ENCODE data around the gene ADAMTS3. TPM values are rescaled to one million over a fixed set of nuclear protein-coding genes. Genes with fewer than 3 reads are reported as not detected.

The ADAMTS3 gene
- total RNA-seq, 1 donor from 2014 or later: 11.0 TPM

DNA sequence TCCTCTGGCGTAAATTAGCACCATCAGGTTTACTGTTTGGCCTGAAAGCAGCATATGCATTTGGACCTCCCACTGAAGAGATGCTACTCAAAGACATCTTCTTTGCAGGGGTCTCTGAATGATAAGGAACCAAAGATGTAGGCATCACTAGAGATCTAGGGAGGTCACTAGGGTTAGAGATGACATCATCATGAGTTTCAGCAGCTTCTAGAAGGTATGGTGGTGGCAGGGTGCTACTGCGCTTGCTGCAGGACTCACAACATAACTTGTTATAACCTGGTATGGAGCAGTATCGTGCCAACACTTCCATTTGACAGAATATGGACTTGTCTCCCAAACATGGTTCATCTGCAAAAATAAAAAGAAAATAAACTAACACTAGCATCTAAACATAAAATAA lies 285.7 kb downstream of the ADAMTS3 start:
- no peak for DNase-seq (ENCODE audit: low spot score in 2 of 2, unreplicated experiment in 2 of 2)
- Mint-ChIP-seq H3K27me3 (ENCODE audit: low read depth) (no peaks in the 10 kb centered on the region), H3K4me1 (peaks cover 5% of the 10 kb centered on the region), H3K36me3 (no peaks in the 10 kb centered on the region), H3K9me3 (no peaks in the 10 kb centered on the region), H3K27ac (no peak overlapping the region), H3K4me3 (no peak overlapping the region)
- TF ChIP-seq, protein P1, sequence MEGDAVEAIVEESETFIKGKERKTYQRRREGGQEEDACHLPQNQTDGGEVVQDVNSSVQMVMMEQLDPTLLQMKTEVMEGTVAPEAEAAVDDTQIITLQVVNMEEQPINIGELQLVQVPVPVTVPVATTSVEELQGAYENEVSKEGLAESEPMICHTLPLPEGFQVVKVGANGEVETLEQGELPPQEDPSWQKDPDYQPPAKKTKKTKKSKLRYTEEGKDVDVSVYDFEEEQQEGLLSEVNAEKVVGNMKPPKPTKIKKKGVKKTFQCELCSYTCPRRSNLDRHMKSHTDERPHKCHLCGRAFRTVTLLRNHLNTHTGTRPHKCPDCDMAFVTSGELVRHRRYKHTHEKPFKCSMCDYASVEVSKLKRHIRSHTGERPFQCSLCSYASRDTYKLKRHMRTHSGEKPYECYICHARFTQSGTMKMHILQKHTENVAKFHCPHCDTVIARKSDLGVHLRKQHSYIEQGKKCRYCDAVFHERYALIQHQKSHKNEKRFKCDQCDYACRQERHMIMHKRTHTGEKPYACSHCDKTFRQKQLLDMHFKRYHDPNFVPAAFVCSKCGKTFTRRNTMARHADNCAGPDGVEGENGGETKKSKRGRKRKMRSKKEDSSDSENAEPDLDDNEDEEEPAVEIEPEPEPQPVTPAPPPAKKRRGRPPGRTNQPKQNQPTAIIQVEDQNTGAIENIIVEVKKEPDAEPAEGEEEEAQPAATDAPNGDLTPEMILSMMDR (IDR thresholded peaks at IDR 0.05; ENCODE audit: unreplicated experiment): no peak

DNA sequence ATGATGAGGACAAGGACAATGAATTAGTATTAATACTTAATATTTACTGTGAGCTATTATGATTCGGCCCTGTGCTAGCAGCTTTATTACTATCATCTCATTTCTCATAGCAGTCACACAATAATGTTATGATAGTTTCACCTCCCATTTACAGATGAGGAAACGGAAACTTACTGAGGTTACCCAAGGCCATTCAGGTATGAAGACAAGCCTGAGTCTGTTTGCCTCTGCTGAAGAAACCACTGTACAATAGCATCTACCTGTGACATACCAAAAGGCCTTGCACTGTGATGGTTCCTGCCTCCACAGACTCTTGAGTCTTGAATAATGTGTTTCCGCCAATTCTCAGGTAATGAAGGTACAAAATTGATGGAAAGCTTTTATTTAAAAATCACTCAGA lies 288.8 kb downstream of the ADAMTS3 start:
- Mint-ChIP-seq H3K27ac (no peak overlapping the region), H3K27me3 (ENCODE audit: low read depth) (no peaks in the 10 kb centered on the region), H3K4me3 (no peak overlapping the region), H3K4me1 (peaks cover 5% of the 10 kb centered on the region), H3K36me3 (no peaks in the 10 kb centered on the region), H3K9me3 (no peaks in the 10 kb centered on the region)
- TF ChIP-seq, protein P1 (IDR thresholded peaks at IDR 0.05; ENCODE audit: unreplicated experiment): no peak
- no peak for DNase-seq (ENCODE audit: low spot score in 2 of 2, unreplicated experiment in 2 of 2)

DNA sequence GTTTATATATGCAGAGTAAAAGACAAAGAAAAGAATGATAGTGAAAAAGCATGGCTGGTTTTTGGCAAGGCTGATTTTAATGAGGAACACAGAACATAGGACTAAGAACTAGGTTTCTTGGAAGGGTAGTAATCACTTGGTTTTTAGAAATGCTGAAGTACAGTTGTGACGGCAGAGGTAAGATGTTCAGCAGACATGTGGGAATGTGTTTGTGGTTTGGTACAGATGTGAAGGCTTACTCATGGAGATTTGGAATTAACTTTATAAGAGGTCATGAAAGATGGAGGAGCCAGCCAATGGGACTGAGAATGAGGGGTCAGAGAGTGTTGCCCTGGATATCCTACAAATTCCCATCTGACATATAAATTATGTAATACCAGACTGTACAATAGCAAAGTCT lies 293.6 kb downstream of the ADAMTS3 start:
- DNase-seq (ENCODE audit: low spot score in 2 of 2, unreplicated experiment in 2 of 2): no peak
- Mint-ChIP-seq H3K4me1 (no peaks in the 10 kb centered on the region), H3K4me3 (no peak overlapping the region), H3K27me3 (ENCODE audit: low read depth) (no peaks in the 10 kb centered on the region), H3K36me3 (no peaks in the 10 kb centered on the region), H3K9me3 (peaks cover 24% of the 10 kb centered on the region), H3K27ac (no peak overlapping the region)
- TF ChIP-seq, protein P1 (IDR thresholded peaks at IDR 0.05; ENCODE audit: unreplicated experiment): no peak

DNA sequence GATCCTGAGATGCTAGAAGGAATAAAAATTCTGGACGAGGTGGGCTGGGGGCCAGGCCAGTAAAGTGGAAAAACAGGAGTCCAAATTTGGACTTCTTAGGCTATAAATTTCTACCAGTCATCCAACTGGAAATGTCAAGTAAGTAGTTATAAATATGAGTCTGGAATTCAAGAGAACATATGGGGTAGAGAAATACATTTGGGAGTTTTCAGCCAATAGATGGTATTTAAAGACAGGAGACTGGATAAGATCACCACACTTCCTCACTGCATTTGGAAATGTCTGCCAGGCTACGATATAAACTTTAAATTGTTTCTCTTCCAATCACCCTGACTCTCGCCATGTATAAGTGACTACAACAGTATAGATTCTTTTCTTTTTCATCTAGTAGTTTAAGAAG lies 294.8 kb downstream of the ADAMTS3 start:
- no peak for DNase-seq (ENCODE audit: low spot score in 2 of 2, unreplicated experiment in 2 of 2)
- H3K36me3 Mint-ChIP-seq: no peaks in the 10 kb centered on the region
- TF ChIP-seq, protein P1 (IDR thresholded peaks at IDR 0.05; ENCODE audit: unreplicated experiment): no peak
- H3K4me1 Mint-ChIP-seq: no peaks in the 10 kb centered on the region
- H3K27me3 Mint-ChIP-seq (ENCODE audit: low read depth): no peaks in the 10 kb centered on the region
- peaks cover 32% of the 10 kb centered on the region for H3K9me3 Mint-ChIP-seq
- no peak overlapping the region for H3K4me3 Mint-ChIP-seq
- no peak overlapping the region for H3K27ac Mint-ChIP-seq

DNA sequence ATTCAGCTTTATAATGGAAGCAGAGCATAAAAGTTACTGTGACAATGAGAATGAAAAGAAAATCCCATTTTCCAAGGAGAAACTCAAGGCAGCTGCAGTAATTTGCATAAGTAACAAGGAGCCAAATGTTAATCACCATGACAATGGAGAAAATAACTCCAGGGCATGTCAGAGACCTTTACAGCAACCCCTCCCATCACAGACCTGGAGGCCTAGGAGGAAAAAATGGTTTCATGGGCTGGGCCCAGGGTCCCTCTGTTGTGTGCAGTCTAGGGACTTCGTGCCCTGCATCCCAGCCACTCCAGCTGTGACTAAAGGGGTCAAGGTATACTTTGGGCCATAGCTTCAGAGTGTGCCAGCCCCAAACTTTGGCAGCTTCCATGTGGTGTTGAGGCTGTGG lies 313.8 kb downstream of the ADAMTS3 start:
- Mint-ChIP-seq H3K4me3 (no peak overlapping the region), H3K9me3 (peaks cover 10% of the 10 kb centered on the region), H3K27ac (no peak overlapping the region), H3K27me3 (ENCODE audit: low read depth) (no peaks in the 10 kb centered on the region), H3K4me1 (no peaks in the 10 kb centered on the region), H3K36me3 (no peaks in the 10 kb centered on the region)
- TF ChIP-seq, protein P1 (IDR thresholded peaks at IDR 0.05; ENCODE audit: unreplicated experiment): no peak
- DNase-seq (ENCODE audit: low spot score in 2 of 2, unreplicated experiment in 2 of 2): no peak

DNA sequence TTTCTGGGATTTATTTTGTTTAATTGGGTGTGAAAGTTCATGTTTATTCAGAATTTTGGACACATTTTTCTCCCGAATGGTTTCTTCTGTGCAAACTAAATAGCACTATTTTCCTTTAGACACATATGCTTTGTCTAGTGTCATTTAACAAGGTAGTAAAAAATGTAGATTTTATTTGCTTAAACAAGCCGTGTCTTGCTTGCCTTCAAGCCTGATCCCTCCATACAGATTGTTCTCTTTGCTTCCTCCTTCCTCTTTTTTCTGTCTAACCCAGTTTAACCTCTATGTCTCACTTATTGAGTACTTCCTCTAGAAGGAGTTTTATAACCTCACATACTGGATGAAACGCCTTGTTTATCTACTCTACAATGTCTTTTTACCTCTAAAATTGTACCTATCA lies 325.4 kb downstream of the ADAMTS3 start:
- TF ChIP-seq, protein P1 (IDR thresholded peaks at IDR 0.05; ENCODE audit: unreplicated experiment): no peak
- Mint-ChIP-seq H3K27me3 (ENCODE audit: low read depth) (no peaks in the 10 kb centered on the region), H3K4me1 (no peaks in the 10 kb centered on the region), H3K4me3 (no peak overlapping the region), H3K9me3 (no peaks in the 10 kb centered on the region), H3K27ac (no peak overlapping the region), H3K36me3 (no peaks in the 10 kb centered on the region)
- no peak for DNase-seq (ENCODE audit: low spot score in 2 of 2, unreplicated experiment in 2 of 2)
